HG02943 (cell line): ENCODE results near the gene PARN.

ENCODE experiments used
- ATAC-seq: cut with Tn5 transposase; IDR thresholded peaks from one replicate; pipeline ENCODE4 v1.9.1; 2021; ENCODE audit warnings: mild to moderate bottlenecking, low read depth, moderate library complexity; ENCODE audit not compliant: unreplicated experiment

Gene PARN

GRCh38 chr16:14483819-14484385 is 146.2 kb downstream of the PARN start:
- ATAC-seq = no peak

GRCh38 chr16:14476183-14476582 is 153.9 kb downstream of the PARN start:
- no peak for ATAC-seq

GRCh38 chr16:14475370-14476139 is 154.5 kb downstream of the PARN start:
- ATAC-seq = no peak

GRCh38 chr16:14473488-14473887 is 156.6 kb downstream of the PARN start:
- ATAC-seq = no peak

GRCh38 chr16:14472357-14472756 is 157.7 kb downstream of the PARN start:
- ATAC-seq = no peak

- no peak for ATAC-seq
Measured at GRCh38 chr16:14470788-14471187, 159.3 kb downstream of the PARN start.

- no peak for ATAC-seq
Measured at GRCh38 chr16:14465799-14466198, 164.3 kb downstream of the PARN start.

GRCh38 chr16:14464796-14465195 is 165.3 kb downstream of the PARN start:
- no peak for ATAC-seq

- ATAC-seq = no peak
Measured at GRCh38 chr16:14464192-14464591, 165.9 kb downstream of the PARN start.

GRCh38 chr16:14462811-14463210 is 167.2 kb downstream of the PARN start:
- no peak for ATAC-seq

- ATAC-seq = no peak
Measured at GRCh38 chr16:14460726-14461125, 169.3 kb downstream of the PARN start.

- no peak for ATAC-seq
Measured at GRCh38 chr16:14458576-14458975, 171.5 kb downstream of the PARN start.

GRCh38 chr16:14456793-14457481 is 173.1 kb downstream of the PARN start:
- ATAC-seq = no peak

GRCh38 chr16:14455573-14455972 is 174.5 kb downstream of the PARN start:
- no peak for ATAC-seq

- no peak for ATAC-seq
Measured at GRCh38 chr16:14454391-14454790, 175.7 kb downstream of the PARN start.

GRCh38 chr16:14452066-14452465 is 178.0 kb downstream of the PARN start:
- ATAC-seq = no peak

- ATAC-seq = no peak
Measured at GRCh38 chr16:14450846-14451245, 179.2 kb downstream of the PARN start.

- ATAC-seq = no peak
Measured at GRCh38 chr16:14449790-14450480, 180.1 kb downstream of the PARN start.

GRCh38 chr16:14449334-14449733 is 180.7 kb downstream of the PARN start:
- ATAC-seq = no peak

GRCh38 chr16:14448879-14449278 is 181.2 kb downstream of the PARN start:
- no peak for ATAC-seq

GRCh38 chr16:14447783-14448182 is 182.3 kb downstream of the PARN start:
- ATAC-seq = no peak
